Measurements from ENCODE around the gene OTUB2.

OTUB2 gene

DNA sequence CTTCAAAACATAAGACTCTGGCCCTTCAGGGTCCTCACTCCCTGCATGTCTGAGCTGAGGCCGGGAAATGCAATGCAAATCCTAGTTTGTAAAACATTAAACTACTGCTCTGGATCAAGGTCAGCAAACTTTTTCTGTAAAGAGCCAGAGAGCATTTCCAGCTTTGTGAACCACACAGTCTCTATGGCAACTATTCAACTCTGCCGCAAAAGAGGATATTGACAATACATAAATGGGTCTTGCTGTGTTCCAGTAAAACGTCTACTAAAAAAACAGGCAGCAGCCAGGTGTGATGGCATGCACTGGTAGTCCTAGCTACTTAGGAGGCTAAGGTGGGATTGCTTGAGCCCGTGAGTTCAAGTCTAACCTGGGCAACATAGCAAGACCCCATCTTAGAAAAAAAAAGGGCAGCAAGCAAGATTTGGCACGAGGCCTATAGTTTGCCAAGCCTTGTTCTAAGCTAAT lies 32.6 kb downstream of the OTUB2 start:
- Histone ChIP-seq H3F3A (ENCODE audit: control insufficient read depth, insufficient read depth) (no peaks in the 10 kb centered on the region), H3K4me3 (ENCODE audit: low read length) (no peak overlapping the region), H3K79me2 (ENCODE audit: control insufficient read depth, low read length) (peaks cover 16% of the 10 kb centered on the region), H3K27ac (ENCODE audit: low read depth, low read length) (no peak overlapping the region), H3K36me3 (ENCODE audit: control insufficient read depth, low read length) (peaks cover 96% of the 10 kb centered on the region), H3K9me3 (ENCODE audit: control insufficient read depth, insufficient read depth, low read length) (no peaks in the 10 kb centered on the region), H4K20me1 (ENCODE audit: control insufficient read depth, insufficient read depth, low read depth, low read length) (peaks cover 13% of the 10 kb centered on the region; the same call in 1 of the 2 replicates), H3K4me1 (ENCODE audit: control insufficient read depth, low read length) (no peaks in the 10 kb centered on the region), H3K4me2 (ENCODE audit: low read length) (no peak overlapping the region), H3K27me3 (ENCODE audit: control insufficient read depth, low read length) (no peaks in the 10 kb centered on the region), H3K9me2 (replicated peaks; ENCODE audit: control insufficient read depth, low read length) (no peaks in the 10 kb centered on the region)
- TF ChIP-seq CTCF (IDR thresholded peaks at IDR 0.05; ENCODE audit: low read depth, low read length, poor library complexity, severe bottlenecking): no peak
- no peak for TF ChIP-seq EZH2phosphoT487 (IDR thresholded peaks at IDR 0.05; ENCODE audit: borderline replicate concordance, low read length)

GRCh38 chr14:94059998-94060397 lies 33.9 kb downstream of the OTUB2 start:
- Histone ChIP-seq H3K79me2 (ENCODE audit: control insufficient read depth, low read length) (peaks cover 28% of the 10 kb centered on the region), H3K4me1 (ENCODE audit: control insufficient read depth, low read length) (no peaks in the 10 kb centered on the region), H3K4me2 (ENCODE audit: low read length) (no peak overlapping the region), H3K9me2 (replicated peaks; ENCODE audit: control insufficient read depth, low read length) (no peaks in the 10 kb centered on the region), H3K27me3 (ENCODE audit: control insufficient read depth, low read length) (no peaks in the 10 kb centered on the region), H4K20me1 (ENCODE audit: control insufficient read depth, insufficient read depth, low read depth, low read length) (peaks cover 13% of the 10 kb centered on the region; the same call in 1 of the 2 replicates), H3K36me3 (ENCODE audit: control insufficient read depth, low read length) (peaks cover 83% of the 10 kb centered on the region), H3K27ac (ENCODE audit: low read depth, low read length) (no peak overlapping the region), H3K4me3 (ENCODE audit: low read length) (no peak overlapping the region), H3K9me3 (ENCODE audit: control insufficient read depth, insufficient read depth, low read length) (no peaks in the 10 kb centered on the region), H3F3A (ENCODE audit: control insufficient read depth, insufficient read depth) (no peaks in the 10 kb centered on the region)
- no peak for TF ChIP-seq EZH2phosphoT487 (IDR thresholded peaks at IDR 0.05; ENCODE audit: borderline replicate concordance, low read length)
- no peak for TF ChIP-seq CTCF (IDR thresholded peaks at IDR 0.05; ENCODE audit: low read depth, low read length, poor library complexity, severe bottlenecking)

GRCh38 chr14:94062344-94062940 lies 36.3 kb downstream of the OTUB2 start:
- Histone ChIP-seq H3K27ac (ENCODE audit: low read depth, low read length) (no peak overlapping the region), H3K9me2 (replicated peaks; ENCODE audit: control insufficient read depth, low read length) (no peaks in the 10 kb centered on the region), H4K20me1 (ENCODE audit: control insufficient read depth, insufficient read depth, low read depth, low read length) (peaks cover 10% of the 10 kb centered on the region; the same call in 1 of the 2 replicates), H3K4me2 (ENCODE audit: low read length) (no peak overlapping the region), H3K27me3 (ENCODE audit: control insufficient read depth, low read length) (no peaks in the 10 kb centered on the region), H3K4me3 (ENCODE audit: low read length) (no peak overlapping the region), H3K4me1 (ENCODE audit: control insufficient read depth, low read length) (no peaks in the 10 kb centered on the region), H3K79me2 (ENCODE audit: control insufficient read depth, low read length) (peaks cover 53% of the 10 kb centered on the region), H3K36me3 (ENCODE audit: control insufficient read depth, low read length) (peaks cover 59% of the 10 kb centered on the region), H3F3A (ENCODE audit: control insufficient read depth, insufficient read depth) (no peaks in the 10 kb centered on the region), H3K9me3 (ENCODE audit: control insufficient read depth, insufficient read depth, low read length) (no peaks in the 10 kb centered on the region)
- TF ChIP-seq CTCF (IDR thresholded peaks at IDR 0.05; ENCODE audit: low read depth, low read length, poor library complexity, severe bottlenecking) (no peak), EZH2phosphoT487 (IDR thresholded peaks at IDR 0.05; ENCODE audit: borderline replicate concordance, low read length) (no peak)
